ENCODE data around the gene NEIL1. TPM values are rescaled to one million over a fixed set of nuclear protein-coding genes. Genes with fewer than 3 reads are reported as not detected.

NEIL1 gene
- total and polyA plus RNA-seq, 2 donors (not counting 1 experiment from before 2014, with no cell fraction given) = 103 to 251 TPM

DNA sequence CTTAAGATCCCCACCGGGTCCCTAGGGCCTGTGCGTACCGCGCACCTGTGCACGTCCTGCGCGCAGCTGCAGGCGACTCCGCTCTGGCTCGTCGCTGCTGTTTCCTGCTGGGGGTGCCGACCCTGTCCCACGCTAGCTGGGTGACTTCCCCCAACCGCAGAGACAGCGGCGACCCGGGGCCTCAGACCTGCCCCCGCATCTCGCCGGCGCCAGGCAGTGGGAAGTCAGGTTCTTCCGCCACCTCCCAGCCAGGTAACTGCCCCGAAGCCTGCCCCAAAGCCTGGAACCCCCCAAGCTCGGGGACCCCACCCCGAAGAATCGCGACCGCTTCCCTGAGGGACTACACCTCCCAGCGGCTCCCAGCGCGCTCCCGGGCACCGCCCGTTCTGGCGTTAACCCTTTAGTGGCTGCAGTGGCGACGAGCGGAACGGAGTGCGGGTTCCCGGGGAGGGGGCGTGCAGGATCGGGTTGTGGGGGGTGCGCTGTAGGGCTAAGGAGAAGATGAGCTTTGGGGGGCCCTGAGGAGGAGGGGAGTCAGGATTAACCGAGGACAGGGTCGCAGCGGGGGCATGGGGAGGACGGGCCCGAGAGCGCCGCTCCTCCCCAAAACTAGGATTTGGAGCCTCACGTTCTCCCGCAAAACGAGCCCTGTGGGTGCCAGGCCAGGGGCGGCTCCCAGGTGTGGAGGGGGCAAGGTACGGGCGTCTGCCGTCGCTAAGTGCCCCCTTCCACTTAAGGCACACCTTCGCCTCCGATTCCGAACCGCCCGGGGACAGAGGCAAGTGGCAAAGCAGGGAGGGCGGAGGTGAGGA, 589 bp downstream of the NEIL1 start:
- Histone ChIP-seq H4K20me1 (ENCODE audit: control insufficient read depth, insufficient read depth, low read length, poor library complexity, severe bottlenecking) (no peaks in the 10 kb centered on the region), H2AFZ (ENCODE audit: insufficient read depth, low read depth, low read length, poor library complexity, severe bottlenecking) (peak overlapping the region; percentile 23), H3K36me3 (replicated peaks in 1 of 2; ENCODE audit: control extremely low read depth in 1 of 2, control insufficient read depth in 1 of 2, extremely low read depth in 1 of 2, insufficient read depth in 2 of 2, low read length in 1 of 2) (peaks cover 0 to 8% of the 10 kb centered on the region in 2 experiments), H3K4me3 (ENCODE audit: control extremely low read depth in 1 of 5, extremely low read depth in 1 of 5, insufficient read depth in 1 of 5, low read depth in 2 of 5, low read length in 4 of 5) (peak overlapping the region; percentile 3 to 82 (median 70)), H3K4me2 (replicated peaks; ENCODE audit: low read depth, low read length, poor library complexity, severe bottlenecking) (peak overlapping the region; percentile 95), H3K4me1 (ENCODE audit: control insufficient read depth in 2 of 2, insufficient read depth in 2 of 2, low read length in 2 of 2) (peaks cover 31 to 47% of the 10 kb centered on the region in 2 donors), H3K79me2 (ENCODE audit: control insufficient read depth, insufficient read depth, low read length) (no peaks in the 10 kb centered on the region), H3K27me3 (replicated peaks in 1 of 4; ENCODE audit: control extremely low read depth in 1 of 4, control insufficient read depth in 3 of 4, insufficient read depth in 4 of 4, low read length in 3 of 4) (no peaks in the 10 kb centered on the region), H3K27ac (ENCODE audit: low read length in 2 of 2) (peak overlapping the region; percentile 92 to 94), H3K9ac (ENCODE audit: low read length) (peak overlapping the region; percentile 79), H3K9me3 (ENCODE audit: control extremely low read depth in 1 of 3, control insufficient read depth in 2 of 3, insufficient read depth in 1 of 3, low read length in 2 of 3) (peaks cover 0 to 55% (median 27%) of the 10 kb centered on the region in 3 donors)
- H3K4me3 Mint-ChIP-seq = peak overlapping the region; percentile 80
- ChIA-PET POLR2A (interaction anchor here (0.8 to 3.3 kb wide), 7 partner anchors 8 to 391 kb away, joined by 3 to 25 read pairs (median 4); partner anchors contain the start of genes COMMD4, MAN2C1, SIN3A and SNUPN), CTCF (interaction anchor here (2.0 to 7.0 kb wide), 2 partner anchors 20 to 107 kb away, joined by 6 to 52 read pairs; partner anchors contain the start of gene MAN2C1)
- WGBS (ENCODE audit: insufficient coverage) = under 1% methylated on average over 60 of the region's 65 CpGs
- intact Hi-C loops (cut with micrococcal nuclease) = loop anchor here (1.0 kb wide), 1 partner anchor 145 kb away; no protein-coding TSS in a partner anchor
- H3K9me3 Mint-ChIP-seq (ENCODE audit: insufficient read depth) = peaks cover 8% of the 10 kb centered on the region
- DNase-seq (peak; percentile 97), ATAC-seq (ENCODE audit: low read depth) (peak; percentile 80)
- peak overlapping the region; percentile 94 for H3K27ac Mint-ChIP-seq
- H3K4me1 Mint-ChIP-seq = peaks cover 45% of the 10 kb centered on the region
- TF ChIP-seq, protein P1, sequence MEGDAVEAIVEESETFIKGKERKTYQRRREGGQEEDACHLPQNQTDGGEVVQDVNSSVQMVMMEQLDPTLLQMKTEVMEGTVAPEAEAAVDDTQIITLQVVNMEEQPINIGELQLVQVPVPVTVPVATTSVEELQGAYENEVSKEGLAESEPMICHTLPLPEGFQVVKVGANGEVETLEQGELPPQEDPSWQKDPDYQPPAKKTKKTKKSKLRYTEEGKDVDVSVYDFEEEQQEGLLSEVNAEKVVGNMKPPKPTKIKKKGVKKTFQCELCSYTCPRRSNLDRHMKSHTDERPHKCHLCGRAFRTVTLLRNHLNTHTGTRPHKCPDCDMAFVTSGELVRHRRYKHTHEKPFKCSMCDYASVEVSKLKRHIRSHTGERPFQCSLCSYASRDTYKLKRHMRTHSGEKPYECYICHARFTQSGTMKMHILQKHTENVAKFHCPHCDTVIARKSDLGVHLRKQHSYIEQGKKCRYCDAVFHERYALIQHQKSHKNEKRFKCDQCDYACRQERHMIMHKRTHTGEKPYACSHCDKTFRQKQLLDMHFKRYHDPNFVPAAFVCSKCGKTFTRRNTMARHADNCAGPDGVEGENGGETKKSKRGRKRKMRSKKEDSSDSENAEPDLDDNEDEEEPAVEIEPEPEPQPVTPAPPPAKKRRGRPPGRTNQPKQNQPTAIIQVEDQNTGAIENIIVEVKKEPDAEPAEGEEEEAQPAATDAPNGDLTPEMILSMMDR (IDR thresholded peaks at IDR 0.05) = no peak
- no peak for TF ChIP-seq EZH2 (IDR thresholded peaks at IDR 0.05; ENCODE audit: borderline replicate concordance, insufficient read depth, low read depth, low read length, poor library complexity, severe bottlenecking)
- no peaks in the 10 kb centered on the region for H3K27me3 Mint-ChIP-seq
